Embryonic facial prominence (tissue), 1 donor: ENCODE results near the gene MTFR1L.

Experiments used
- DNase-seq: peaks from one replicate; pipeline ENCODE4 v3.0.0-alpha.2; 2016; ENCODE audit errors: extremely low spot score

The MTFR1L gene

DNA sequence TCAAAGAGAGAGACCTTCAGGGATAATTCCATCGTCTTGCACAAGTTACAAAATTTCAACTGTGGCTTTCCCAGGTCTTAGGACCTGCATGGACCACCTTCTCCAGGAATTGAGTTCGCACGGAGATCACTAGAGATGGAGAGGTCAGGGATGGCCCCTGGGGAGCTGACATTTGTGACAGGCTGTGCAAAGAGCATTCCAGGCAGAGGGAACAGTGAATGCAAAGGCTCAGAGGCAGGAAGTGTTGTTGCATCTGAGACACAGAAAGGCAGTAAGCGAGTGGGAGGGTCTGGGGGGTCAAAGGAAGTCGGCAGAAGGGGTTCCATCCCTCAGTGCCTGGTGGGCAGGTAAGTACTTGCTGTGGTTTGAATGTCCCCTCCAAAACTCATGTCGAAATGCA is 29.3 kb upstream of the MTFR1L start:
- DNase-seq = no peak

DNA sequence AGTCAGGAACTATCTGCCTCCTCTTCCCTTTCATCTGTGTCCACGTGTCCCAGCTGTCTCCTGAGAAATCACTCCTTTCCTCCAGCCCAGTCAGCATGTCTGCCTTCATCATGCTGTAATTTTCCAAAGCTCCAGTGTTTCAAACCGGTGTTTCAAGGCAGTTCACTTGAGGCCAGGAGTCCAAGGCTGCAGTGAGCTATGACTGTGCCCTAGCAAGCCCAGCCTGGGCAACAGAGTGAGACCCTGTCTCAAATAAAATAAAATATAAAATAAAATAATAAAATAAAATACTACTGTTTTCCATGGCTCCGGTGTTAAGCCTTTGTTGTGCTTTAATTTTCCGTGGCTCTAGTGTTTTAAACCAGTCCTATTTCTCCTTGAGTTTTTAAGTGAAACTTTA is 27.6 kb upstream of the MTFR1L start:
- DNase-seq = no peak

DNA sequence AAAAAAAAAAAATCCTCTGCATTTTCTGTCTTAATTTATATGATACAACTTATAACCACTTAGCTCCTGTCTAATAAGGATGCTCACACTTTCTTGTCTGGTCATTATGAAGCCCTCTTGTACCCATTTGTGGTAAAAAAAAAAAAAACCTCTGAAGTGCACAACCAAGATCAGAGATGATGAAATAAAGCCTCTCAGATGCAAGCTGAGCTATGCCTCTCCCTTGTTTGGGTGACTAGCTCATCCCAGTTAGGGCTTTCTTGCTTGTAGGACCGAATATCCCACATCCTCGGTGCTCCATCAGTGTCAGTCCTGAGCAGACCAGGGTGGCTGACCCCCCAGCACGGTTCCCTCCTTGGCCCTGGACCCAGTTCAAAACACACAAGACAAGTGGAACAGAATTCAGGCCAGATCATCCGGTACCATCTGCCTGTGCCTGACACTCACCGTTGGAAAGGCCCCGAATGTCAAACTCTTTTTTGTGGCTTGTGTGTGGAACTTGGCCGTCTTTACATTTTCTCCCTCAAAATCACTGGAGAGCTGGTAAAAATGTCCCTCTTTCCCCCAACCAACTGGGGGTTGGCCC is 26.1 kb upstream of the MTFR1L start:
- no peak for DNase-seq

DNA sequence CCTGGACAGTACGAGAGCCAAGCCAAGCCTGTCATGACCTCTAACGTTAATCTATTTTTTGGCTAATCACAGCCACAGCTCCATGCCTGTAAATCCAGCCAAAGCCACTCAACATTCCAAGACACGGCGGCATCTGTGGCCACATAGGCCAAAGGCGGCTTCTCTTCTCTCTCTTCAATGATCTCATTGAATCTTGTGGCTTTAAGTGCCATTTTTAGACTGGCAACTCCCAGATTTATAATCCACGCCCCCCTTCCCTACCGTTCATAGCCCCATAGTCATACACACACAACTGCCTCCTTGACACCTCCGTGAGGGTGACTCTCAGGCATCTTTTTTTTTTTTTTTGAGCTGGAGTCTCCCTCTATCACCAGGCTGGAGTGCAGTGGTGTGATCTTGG is 25.4 kb upstream of the MTFR1L start:
- DNase-seq = no peak

DNA sequence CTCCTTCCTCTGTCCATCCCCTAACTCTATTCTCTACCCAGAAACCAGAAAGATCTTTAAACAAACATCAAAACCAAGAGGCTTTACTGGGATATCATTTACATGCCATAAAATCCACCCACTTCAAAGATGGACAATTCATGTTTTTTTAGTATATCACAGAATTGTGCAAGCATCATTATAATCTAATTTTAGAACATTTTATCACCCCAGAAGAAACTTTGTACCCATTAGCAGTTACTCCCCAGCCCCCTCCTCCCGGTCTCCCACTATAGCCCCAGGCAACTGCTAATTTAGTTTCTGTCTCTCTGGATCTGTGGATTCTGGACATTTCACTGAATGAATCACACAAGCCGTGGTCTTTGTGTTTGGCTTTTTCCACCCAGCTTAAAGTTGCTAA is 24.5 kb upstream of the MTFR1L start:
- DNase-seq = no peak

DNA sequence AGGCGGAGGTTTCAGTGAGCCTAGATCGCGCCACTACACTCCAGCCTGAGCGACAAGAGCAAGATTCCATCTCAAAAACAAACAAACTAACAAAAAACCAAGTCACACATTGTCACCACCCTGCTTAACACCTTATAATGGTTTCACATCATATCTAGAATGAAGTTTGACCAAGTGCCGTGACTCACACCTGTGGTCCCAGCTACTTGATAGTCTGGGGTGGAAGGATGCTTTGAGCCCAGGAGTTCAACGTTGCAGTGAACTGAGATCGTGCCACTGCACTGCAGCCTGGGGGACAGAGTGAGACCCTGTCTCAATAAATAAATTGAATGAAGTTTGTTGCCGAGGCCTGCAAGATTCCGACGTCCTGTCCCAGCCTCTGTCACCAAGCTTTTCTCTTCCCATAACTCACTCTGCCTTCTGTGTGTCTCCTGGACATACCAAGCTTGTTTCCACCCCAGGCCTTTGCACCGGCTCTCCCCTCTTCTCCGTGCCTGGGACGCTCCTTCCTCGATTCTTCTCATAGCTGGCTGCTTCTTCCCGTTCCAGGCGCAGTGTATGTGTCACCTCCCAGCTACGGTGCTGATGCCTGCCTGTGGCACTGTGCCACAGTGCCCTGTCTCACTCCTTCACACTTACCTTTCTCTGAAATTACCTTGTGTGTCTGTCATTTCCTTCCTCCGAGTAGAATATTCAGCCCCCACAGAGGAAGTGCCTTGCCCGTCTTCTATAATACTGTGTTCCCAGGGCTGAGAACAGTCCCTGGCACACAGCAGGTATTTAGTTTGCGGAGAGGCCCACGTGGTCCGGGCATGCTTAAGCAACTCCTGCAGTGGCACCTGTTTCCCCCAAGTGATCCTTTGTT is 23.6 kb upstream of the MTFR1L start:
- DNase-seq = no peak

DNA sequence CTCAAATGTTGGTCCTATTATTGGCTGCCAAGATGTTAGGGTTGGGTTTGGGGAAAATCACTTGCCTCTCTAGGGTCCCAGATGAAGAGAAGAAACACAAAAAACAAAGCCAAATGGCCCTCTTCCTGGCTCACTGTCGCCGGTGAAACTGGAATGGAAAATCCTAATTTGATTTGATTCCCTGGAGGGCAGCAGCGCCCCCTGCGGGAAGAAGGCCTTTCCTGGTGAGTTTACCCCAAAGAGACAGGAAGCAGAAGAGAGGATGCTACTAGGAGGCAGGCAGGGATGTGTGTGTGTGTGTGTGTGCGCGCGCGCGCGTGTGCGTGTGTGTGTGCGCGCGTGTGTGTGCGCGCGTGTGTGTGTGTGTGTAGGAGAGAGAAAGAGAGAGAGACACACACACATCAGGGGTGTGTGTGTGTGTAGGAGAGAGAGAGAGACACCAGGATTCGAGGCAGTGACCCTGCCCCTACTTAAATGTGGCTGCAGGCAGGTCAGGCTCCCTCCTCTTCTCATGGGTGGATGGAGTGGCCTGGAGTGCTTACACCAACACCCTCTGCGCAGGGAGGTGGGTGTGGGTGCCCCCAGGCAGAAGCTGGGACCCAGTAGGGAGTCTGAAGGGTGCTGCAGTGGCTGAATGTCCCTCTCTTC is 22.8 kb upstream of the MTFR1L start:
- no peak for DNase-seq

DNA sequence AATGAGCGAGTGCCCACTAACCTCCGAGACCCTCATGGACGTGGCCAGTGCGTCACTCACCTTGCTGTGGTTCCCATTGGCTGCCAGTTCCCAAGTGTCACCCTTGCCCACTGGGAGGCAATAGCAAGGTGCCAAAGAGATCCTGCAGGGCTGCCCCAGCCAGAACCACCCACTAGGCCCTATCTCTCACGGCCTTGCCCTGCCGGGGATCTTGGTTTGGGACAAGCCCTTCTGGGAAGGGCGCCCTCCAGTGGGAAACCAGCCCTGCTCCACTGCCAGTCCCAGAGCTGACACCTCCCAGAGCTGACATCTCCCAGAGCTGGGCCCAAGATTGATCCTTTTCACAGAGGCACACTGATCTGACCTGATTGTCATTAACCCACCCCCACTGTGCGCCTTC is 21.8 kb upstream of the MTFR1L start:
- no peak for DNase-seq

DNA sequence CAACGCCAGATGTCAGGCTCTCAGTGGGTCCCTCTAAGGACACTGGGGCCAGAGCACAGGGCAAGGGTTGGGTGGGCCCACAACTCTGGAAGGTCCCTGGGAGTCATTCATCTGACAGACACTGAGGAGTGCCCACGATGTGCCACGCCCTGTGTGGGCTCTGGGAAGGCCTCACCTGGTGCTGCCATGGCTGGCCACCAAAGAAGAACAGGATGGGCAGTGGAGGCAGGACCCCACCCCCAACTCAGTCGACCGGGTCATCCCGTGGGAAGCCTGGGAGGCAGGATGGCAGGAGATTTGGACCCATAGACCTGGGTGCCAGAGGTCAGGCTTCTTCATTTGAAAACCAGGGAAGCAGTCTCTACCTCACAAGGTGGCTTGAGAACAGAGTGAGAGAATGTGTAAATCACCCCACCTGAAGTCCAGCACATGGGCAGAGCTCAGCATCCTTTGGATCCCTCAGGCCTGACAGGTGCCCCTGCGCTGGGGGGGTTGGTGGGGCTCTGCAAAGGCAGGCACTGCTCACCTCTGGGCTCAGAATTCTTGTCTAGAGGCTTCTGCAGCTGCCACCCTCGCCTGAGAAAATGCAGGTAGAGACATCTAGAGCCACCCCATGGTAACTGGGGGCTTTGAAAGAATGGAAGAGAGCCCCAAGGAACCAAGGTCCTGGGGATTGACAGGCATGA is 20.9 kb upstream of the MTFR1L start:
- DNase-seq = no peak

DNA sequence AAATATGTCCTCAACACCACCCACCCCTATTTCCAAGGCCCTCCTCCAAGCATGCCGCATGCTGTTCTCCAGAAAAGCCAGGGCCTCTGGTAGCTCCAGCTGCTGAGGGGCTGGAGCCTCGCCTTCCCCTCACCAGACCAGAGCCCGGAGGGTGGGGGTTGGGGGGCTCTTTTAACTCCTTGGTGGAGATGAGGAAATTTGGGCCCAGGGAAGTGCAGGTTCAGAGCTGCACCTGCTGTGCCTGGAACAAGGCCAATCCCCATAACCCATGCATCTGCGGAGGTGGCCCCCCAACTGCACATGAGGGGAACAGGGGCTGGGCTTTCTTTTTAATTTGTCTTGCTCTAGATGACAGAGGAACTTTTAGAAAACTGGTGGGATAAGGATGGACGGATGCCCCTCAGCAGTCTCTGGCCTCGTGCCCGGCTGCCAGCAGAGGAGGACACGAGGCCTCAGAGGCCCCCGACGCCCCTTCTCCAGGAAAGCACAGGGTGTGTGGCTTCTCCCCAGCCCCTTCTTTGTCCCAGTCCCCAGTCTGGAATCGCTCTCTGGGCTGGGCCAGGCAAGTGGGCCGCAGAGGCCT is 20.3 kb upstream of the MTFR1L start:
- no peak for DNase-seq

DNA sequence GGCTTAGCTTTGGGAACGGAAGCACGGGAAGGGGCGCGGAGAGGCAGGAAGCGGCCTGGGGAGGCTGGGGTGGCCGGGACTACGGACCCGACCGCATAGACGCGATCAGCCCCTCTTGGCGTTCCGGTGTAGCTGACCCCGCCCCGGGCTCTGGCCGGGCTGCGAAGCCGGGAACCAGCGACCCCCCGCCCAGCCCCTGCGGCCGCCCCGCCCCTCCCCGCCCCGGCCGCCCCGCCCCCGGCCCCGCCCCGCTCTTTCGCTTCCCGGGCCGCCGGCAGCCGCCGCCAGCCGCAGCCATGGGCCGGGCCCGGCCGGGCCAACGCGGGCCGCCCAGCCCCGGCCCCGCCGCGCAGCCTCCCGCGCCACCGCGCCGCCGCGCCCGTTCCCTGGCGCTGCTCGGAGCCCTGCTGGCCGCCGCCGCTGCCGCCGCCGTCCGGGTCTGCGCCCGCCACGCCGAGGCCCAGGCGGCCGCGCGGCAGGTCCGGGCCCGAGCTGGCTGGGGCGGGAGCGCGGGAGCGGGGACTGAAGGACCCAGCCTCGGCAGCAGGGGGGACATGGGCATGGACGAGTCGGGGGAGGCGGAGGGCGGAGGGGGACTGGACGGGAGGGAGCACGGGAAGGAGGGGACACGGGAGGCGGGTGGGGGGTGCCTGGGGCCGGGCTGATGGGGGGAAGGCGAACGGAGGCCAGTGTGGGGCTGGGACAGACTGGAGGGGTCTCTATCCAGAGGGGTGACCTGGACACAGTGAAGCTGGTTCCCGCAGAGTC is 19.6 kb upstream of the MTFR1L start, which contains the start of gene SELENON:
SELENON (plus strand) TSS at position 259 of the 768 bp plus-strand sequence; CDS start at position 297, 38 bp downstream.
- DNase-seq = no peak

DNA sequence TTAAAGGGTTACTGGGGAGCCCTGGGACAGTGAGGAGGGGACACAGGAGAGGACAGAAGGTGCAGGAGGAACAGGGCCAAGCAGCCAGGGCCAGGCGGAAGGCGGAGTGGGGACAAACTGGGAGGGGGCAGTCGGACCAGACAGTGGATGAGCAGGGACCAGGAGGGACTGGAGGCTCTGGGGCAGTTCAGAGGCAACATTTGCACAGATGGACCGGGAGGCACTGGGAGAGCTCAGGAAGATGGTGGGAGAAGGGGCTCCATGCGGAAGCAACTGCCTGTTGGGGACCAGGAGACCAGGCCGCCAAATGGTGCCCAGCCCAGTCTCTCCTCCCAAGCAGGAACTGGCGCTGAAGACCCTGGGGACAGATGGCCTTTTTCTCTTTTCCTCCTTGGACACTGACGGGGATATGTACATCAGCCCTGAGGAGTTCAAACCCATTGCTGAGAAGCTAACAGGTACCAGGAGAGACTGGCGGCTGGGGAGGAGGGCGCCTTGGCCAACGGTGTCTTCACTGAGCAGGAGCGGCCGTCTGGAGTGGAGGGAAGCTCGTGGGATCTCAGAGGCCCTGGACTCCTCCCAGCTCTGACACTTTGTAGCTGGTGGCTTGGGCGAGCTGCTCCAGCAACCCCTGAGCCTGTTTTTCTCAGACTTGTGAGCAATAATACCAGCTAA is 18.9 kb upstream of the MTFR1L start:
- no peak for DNase-seq

DNA sequence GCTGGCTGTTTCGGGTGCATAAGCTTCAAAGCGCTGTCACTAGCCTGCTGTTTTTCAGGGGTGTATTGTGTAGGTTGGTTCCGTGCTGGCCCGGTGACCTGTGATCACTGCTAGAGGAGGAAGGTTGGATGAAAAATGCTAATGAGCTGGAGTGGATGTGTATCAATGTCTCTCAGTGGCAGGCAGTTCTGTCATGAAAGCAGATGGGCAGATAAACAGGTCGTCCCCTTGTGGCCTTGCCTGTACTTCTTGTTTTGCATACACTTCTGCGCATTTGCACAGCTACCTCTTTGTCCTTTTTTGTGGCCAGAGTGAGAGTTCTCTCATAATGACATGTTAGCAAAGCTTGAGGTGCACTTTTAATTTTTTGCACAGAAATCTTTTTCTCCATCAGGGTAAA is 16.8 kb upstream of the MTFR1L start:
- DNase-seq = no peak

DNA sequence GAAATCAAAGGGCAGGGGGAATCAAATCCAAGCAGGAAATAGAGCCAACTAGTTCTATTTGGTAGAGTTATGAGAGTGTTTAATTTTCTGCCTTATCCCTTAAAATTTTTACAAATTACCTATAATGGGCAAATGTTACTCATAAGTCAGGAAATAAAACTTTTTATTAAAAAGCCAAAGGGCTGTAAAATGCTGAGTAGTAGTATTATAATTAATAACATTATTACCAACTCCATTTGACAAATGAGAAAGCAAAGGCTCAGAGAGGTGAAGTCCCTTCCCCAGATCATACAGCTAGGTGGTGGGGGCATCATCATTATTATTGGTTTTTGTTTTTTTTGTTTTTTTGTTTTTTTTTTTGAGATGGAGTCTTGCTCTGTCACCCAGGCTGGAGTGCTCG is 16.4 kb upstream of the MTFR1L start:
- no peak for DNase-seq

DNA sequence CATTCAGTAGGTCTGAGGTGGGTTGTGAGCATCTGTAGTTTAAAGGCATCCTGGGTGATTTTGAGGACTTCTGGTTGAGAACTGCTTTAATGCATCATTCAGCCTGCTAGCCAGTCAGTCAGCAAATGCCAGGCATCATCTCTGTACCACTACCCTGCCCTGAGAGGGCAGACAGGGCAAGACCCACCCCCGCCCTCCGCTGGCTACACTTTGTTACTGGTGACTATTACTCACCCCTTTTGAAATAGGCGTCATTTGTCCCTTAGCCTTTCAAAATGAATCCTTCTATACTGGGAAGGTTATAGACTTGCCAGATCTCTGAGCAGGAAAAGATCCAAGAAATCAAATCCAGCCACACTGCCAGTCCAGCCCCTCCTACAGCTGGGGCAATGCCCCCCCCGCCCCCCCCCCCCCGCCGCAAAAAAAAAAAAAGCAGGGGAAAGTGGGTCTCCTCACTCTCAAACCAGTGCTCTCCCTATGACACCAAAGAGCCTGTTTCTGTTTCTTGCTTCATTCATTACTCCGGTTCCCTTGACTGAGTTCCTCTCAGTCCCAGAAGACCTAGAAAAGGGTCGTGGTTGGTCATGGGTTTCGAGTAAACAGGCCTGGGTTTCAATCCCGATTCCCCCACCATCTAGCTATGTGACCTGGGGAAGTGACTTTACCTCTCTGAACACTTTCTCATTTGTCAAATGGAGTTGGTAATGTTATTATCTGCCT is 15.3 kb upstream of the MTFR1L start:
- DNase-seq = no peak

DNA sequence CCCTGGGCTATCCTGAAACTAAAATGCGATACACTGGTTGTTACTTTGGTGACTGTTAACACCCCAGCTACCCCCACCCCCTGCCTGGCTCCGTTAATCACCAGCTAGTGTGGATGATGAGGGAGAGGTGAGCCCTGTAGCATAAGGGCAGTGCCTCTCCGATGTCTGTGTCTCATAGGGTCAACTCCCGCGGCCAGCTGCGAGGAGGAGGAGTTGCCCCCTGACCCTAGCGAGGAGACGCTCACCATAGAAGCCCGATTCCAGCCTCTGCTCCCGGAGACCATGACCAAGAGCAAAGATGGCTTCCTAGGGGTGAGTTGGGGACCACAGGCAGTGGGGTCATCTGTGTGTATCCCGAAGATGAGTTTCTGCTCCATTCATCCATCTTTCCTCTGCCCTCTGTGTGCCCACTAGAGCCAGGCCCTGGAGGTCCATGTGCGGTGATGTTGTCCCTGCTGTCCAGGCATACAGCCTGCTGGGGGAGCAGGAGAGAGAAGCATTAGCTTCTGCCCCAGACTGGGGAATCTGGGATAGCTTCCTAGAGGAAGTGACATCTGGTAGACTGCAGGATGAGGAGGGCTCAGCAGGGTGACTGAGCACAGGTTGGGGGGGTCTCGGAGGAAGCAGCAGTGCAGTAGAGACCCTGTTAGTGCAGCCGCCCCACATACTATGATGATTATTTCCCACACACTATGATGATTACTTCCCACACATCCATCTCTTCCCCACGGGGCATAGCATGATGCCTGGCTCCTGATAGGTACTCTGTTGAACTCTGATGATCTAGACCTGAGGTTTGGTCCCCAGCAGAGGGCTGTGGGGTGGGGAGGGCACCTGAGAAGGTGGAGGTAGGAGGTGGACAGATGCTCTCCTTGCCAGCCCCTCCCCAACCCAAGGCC is 14.5 kb upstream of the MTFR1L start:
- no peak for DNase-seq

DNA sequence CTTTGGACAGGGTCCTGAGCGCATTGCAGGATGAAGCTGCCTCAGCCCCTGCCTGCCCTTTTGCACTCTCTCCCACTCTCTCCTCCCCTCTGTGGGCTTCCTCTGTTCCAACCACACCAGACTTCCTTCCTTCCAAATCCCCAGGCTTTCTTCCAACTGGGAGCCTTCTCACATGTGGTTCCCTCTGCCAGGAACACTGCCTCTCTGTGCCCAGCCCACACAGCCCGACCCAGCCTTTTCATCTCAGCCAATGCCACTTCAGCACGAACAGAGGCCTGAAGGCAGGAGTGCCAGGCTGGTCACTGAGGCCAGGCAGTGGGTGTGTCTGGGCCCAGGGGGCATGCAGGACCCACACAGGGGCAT is 13.9 kb upstream of the MTFR1L start:
- no peak for DNase-seq

DNA sequence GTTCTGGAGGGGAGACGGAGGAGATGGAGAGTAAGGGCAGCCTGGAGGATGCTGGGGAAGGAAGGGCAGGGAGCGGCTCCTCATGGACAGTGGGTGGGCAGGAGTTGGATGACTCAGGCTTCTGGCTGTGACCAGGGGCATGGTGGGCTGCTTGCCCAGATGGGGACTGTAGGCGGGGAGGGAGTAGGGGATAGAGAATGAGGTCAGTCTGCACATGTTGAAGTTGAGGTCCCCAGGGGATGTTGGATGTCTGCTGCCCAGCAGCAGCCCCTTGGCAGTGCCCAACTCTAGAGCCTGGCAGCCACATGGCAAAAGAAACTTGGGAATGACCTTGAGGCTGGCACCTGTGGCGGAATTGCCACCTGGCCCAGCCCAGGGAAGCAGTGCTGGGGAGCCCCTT is 13.3 kb upstream of the MTFR1L start:
- DNase-seq = no peak
